Measurements from ENCODE around the gene LRRC4C. TPM values are rescaled to one million over a fixed set of nuclear protein-coding genes. Genes with fewer than 3 reads are reported as not detected.

Gene LRRC4C
- total RNA-seq, 1 experiment from 2014 or later: 0.15 TPM

DNA sequence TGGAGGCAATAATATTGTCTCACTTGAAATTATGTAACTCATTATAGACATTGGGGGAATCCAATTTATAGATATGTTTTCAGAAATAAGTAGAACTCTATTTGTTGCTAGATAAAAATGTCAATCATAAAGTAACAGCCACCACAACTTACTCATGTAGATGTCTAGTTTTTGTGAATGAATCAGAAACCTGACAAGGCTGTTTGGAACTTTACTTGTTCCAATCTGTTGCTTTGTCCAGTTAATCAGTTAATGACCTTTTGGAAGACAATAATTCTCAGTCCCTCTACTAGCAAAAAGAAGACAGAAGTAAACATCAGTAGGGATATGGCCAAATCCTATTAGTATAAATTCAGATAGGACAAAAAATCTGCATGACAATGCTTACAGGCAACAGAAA is 1143.3 kb downstream of the LRRC4C start:
- in situ Hi-C loops (cut with HindIII; ENCODE audit: low pct_unique_long_range_greater_than_20kb, low sequenced_read_pairs): no loop called here
- CTCF ChIA-PET: no interaction called here
- no peaks in the 10 kb centered on the region for H3K4me1 ChIP-seq (ENCODE audit: control insufficient read depth, insufficient read depth, low read length)
- no peak for ATAC-seq
- H3K4me3 ChIP-seq (ENCODE audit: low read depth in 2 of 2, low read length in 2 of 2): no peak overlapping the region
- DNase-seq (ENCODE audit: low read depth, low spot score): no peak
- TF ChIP-seq SIN3A (IDR thresholded peaks at IDR 0.05; ENCODE audit: borderline replicate concordance, insufficient read depth, low read depth, low read length): no peak
- TF ChIP-seq, protein P1, sequence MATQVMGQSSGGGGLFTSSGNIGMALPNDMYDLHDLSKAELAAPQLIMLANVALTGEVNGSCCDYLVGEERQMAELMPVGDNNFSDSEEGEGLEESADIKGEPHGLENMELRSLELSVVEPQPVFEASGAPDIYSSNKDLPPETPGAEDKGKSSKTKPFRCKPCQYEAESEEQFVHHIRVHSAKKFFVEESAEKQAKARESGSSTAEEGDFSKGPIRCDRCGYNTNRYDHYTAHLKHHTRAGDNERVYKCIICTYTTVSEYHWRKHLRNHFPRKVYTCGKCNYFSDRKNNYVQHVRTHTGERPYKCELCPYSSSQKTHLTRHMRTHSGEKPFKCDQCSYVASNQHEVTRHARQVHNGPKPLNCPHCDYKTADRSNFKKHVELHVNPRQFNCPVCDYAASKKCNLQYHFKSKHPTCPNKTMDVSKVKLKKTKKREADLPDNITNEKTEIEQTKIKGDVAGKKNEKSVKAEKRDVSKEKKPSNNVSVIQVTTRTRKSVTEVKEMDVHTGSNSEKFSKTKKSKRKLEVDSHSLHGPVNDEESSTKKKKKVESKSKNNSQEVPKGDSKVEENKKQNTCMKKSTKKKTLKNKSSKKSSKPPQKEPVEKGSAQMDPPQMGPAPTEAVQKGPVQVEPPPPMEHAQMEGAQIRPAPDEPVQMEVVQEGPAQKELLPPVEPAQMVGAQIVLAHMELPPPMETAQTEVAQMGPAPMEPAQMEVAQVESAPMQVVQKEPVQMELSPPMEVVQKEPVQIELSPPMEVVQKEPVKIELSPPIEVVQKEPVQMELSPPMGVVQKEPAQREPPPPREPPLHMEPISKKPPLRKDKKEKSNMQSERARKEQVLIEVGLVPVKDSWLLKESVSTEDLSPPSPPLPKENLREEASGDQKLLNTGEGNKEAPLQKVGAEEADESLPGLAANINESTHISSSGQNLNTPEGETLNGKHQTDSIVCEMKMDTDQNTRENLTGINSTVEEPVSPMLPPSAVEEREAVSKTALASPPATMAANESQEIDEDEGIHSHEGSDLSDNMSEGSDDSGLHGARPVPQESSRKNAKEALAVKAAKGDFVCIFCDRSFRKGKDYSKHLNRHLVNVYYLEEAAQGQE (IDR thresholded peaks at IDR 0.05; ENCODE audit: insufficient read depth in 1 of 2, low read depth in 2 of 2, low read length in 1 of 2): no peak
- TF ChIP-seq TCF7L2 (IDR thresholded peaks at IDR 0.05; ENCODE audit: low read depth, low read length): no peak
- no peak for TF ChIP-seq POLR2AphosphoS5 (IDR thresholded peaks at IDR 0.05; ENCODE audit: low read depth, low read length)
- TF ChIP-seq, protein P2, sequence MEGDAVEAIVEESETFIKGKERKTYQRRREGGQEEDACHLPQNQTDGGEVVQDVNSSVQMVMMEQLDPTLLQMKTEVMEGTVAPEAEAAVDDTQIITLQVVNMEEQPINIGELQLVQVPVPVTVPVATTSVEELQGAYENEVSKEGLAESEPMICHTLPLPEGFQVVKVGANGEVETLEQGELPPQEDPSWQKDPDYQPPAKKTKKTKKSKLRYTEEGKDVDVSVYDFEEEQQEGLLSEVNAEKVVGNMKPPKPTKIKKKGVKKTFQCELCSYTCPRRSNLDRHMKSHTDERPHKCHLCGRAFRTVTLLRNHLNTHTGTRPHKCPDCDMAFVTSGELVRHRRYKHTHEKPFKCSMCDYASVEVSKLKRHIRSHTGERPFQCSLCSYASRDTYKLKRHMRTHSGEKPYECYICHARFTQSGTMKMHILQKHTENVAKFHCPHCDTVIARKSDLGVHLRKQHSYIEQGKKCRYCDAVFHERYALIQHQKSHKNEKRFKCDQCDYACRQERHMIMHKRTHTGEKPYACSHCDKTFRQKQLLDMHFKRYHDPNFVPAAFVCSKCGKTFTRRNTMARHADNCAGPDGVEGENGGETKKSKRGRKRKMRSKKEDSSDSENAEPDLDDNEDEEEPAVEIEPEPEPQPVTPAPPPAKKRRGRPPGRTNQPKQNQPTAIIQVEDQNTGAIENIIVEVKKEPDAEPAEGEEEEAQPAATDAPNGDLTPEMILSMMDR (IDR thresholded peaks at IDR 0.05): no peak
- H3K27me3 ChIP-seq (ENCODE audit: control insufficient read depth, insufficient read depth, low read length): no peaks in the 10 kb centered on the region
- intact Hi-C loops (cut with micrococcal nuclease; ENCODE audit: unreplicated experiment): no loop called here
- no TSS peak for BruUV-seq (replicated peaks)
- no peaks in the 10 kb centered on the region for H3K9me3 ChIP-seq (ENCODE audit: control insufficient read depth, insufficient read depth, low read depth, low read length)
- H3K36me3 ChIP-seq (ENCODE audit: control insufficient read depth, insufficient read depth, low read length): no peaks in the 10 kb centered on the region
- POLR2A ChIA-PET: no interaction called here
- H3K27ac ChIP-seq (ENCODE audit: low read length): no peak overlapping the region

DNA sequence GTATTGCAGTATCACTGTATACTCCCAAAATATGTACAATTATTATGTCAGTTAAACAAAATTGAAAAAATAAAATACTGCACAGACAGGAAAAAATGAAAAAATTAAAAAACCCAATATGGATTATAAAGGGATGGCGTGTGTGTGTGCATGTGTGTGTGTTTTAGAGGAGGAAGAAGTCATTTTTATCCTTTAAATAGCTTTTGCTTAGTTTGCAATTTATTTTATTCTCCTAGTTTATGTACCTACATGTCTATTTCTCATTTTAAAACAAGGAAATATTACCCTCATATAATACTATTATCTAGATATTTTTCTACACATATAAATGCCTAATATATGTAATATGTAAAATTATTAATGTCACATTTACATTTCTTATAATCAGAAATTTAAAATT is 1144.3 kb downstream of the LRRC4C start:
- Histone ChIP-seq H3K27ac (ENCODE audit: low read length) (no peak overlapping the region), H3K27me3 (ENCODE audit: control insufficient read depth, insufficient read depth, low read length) (no peaks in the 10 kb centered on the region), H3K9me3 (ENCODE audit: control insufficient read depth, insufficient read depth, low read depth, low read length) (no peaks in the 10 kb centered on the region), H3K36me3 (ENCODE audit: control insufficient read depth, insufficient read depth, low read length) (no peaks in the 10 kb centered on the region), H3K4me3 (ENCODE audit: low read depth in 2 of 2, low read length in 2 of 2) (no peak overlapping the region), H3K4me1 (ENCODE audit: control insufficient read depth, insufficient read depth, low read length) (no peaks in the 10 kb centered on the region)
- TF ChIP-seq POLR2AphosphoS5 (IDR thresholded peaks at IDR 0.05; ENCODE audit: low read depth, low read length) (no peak), SIN3A (IDR thresholded peaks at IDR 0.05; ENCODE audit: borderline replicate concordance, insufficient read depth, low read depth, low read length) (no peak), TCF7L2 (IDR thresholded peaks at IDR 0.05; ENCODE audit: low read depth, low read length) (no peak)
- TF ChIP-seq, protein P2 (IDR thresholded peaks at IDR 0.05): no peak
- in situ Hi-C loops (cut with HindIII; ENCODE audit: low pct_unique_long_range_greater_than_20kb, low sequenced_read_pairs): no loop called here
- ChIA-PET CTCF (no interaction called here), POLR2A (no interaction called here)
- intact Hi-C loops (cut with micrococcal nuclease; ENCODE audit: unreplicated experiment): no loop called here
- no peak for ATAC-seq
- no TSS peak for BruUV-seq (replicated peaks)
- no peak for DNase-seq (ENCODE audit: low read depth, low spot score)

All from Panc1 (cell line).